ENCODE data around the gene ATG4C.

The ATG4C gene

DNA sequence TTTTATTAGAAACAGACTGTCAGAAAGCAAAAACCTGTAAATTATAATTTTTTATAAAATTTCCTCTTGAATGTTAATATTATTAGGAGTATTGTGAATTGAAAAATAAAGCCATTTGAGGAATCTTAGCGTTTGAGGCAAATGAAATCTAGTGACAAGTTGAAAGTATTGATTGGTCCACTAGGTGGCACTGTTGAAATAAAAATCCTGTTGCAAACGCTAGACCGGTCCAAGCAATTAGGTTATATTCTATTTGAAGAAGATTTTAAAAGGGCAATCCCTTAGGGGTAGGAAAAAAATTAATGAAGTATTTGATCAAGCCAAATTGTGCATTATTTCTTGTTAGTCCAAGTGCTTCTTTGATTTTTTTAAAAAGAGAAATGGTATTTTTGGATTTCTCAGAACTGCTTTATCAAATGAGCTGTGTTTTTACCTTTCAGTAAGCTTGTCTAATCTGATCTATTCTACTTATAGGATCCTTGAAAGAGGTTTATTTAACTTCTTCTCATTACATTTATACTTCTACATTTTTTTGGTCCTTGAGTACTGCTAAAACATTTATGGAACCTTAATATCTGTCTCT lies 57.7 kb downstream of the ATG4C start:
- DNase-seq (ENCODE audit: low read depth) = no peak

DNA sequence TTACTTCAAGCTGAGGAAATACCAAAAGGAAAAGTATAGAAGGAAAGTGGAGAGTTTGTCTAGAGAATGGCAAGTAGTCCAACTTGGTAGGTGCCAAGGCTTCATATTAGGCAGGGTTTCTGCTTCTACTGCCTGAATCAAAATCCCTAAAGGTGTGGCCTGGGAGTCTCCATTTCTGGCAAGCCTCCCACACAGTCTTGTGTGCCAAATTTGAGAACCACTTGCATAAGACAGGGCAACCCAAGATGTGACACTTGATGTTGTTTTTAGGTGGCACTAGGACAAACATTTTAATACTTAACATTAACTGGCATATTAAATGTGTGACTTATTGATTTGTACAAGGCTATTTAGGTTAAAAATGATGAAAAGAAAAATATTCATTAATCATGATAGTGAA lies 60.1 kb downstream of the ATG4C start:
- DNase-seq (ENCODE audit: low read depth) = no peak

DNA sequence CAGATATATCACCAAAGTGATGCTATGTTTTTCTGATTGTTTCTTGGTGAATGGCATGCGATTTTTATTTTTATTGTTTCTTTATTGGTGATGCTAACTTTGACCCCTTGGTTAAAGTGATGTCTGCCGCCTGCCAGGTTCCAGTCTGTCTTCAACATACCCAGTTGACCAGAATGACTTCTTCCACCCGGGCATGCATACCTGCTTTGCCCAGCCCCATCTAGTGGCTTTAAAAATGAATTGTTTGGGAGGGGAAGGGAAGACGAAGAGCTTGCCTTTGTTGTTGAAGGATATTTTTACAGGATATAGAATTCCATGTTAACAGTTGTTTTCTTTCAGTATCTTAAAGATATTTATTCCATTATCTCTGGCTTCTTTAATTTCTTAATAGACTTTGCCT lies 65.1 kb downstream of the ATG4C start:
- no peak for DNase-seq (ENCODE audit: low read depth)

DNA sequence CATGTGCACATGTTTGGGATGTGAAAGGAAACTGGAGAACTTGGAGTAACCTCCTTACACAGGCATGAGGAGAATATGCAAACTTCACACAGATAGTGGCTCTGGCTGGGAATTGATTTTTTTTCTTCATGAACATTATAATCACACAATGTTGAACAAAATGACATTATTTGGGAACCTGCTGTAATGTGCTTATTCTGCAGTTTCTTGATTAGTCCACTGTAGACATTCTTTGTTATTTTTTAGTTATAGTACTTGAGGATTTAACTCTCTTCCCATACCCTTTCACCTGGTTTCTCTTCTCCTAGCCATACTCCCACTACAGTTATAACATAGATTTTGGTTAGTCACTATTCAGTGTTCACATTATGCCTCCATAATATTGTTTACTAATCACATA lies 68.3 kb downstream of the ATG4C start:
- DNase-seq (ENCODE audit: low read depth) = no peak

DNA sequence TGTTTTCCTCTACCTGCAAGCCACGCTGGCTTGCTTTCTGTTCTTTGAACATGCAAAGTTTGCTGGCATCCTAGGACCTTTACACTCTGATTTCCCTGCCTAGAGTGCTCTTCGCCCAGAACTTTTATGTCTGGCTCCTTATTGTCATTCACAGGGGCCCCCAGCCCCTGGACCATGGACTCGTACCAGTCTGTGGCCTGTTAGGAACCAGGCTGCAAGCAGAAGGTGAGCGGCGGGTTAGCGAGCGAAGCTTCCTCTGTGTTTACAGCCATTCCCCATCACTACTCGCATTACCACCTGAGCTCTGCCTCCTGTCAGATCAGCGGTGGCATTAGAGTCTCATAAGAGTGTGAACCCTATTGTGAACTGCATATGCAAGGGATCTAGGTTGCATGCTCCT lies 73.0 kb downstream of the ATG4C start:
- no peak for DNase-seq (ENCODE audit: low read depth)

DNA sequence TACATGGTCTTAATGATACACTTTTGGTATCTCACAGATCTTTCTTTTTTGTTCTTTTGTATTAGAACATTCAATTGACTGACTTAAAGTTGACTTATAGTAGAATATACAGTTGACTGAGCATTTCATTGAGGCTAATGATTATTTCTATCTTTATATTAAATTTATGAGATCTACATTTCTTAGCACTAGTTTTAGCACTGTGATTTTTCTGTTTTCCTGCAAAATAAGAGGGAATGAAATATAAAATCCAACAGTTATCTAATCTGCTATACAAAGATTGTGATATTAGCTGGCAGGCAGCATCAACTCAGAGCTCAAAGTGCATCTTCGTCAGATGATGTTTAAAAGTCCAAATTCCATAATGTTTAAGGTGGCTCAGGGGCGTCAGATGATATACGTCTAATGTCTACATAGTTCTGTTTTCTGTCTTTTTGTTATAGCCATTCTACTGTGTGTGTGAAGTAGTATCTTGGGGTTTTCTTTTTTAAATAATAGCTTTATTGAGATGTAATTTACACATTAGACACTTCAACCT lies 85.4 kb downstream of the ATG4C start:
- DNase-seq (ENCODE audit: low read depth) = no peak

DNA sequence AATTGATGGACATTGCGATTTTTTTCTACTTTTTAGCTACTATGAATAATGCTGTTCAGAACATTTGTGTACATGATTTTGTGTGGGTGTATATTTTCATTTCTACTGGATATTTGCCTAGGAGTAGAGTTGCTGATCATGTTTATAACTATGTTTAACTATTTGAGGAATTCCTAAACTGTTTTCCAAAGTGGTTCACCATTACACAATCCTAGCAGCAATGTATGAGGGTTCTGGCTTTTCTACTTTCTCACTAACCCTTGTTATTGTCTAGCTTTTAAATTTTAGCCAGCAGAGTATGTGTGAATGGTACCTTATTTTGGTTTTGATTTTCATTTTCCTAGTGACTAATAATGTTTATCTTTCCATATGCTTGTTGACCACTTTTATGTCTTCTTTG lies 86.2 kb downstream of the ATG4C start:
- DNase-seq (ENCODE audit: low read depth) = no peak

DNA sequence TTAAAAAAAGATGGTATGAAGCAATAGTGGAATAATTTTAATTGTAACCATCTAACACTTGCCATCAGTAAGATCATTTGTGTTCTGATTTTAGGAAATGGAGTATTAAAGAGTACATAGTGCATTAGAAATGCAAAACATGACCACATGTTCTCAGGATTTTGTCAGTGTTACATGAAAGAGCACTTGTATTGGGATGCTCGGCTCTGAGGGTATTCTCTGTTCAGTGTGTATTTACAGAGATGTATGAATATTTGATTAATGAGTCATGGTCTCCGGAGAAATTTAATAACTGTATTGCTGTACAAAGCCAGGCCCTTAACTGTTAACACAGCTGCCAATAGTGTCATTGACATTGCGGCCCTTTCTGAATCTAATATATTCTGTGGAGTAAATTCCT lies 91.7 kb downstream of the ATG4C start:
- no peak for DNase-seq (ENCODE audit: low read depth)

DNA sequence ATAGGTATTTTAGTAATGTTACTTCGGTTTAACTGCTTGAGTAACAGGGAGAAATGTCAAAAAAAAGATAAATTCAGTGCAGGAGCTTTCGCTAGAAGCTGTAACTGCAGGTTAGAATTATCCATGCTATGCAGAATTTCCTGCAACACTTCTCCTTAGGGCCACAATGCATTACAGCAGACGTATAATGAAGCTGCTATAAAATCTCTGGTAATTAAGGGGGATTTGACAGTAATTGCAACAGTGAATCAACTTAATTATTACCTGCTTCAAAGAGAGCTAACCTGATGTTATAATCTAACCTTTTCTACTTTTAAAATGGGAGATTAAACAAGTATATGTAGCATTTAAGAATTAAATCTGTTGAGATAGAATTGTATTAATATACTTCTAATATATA lies 92.6 kb downstream of the ATG4C start:
- no peak for DNase-seq (ENCODE audit: low read depth)

DNA sequence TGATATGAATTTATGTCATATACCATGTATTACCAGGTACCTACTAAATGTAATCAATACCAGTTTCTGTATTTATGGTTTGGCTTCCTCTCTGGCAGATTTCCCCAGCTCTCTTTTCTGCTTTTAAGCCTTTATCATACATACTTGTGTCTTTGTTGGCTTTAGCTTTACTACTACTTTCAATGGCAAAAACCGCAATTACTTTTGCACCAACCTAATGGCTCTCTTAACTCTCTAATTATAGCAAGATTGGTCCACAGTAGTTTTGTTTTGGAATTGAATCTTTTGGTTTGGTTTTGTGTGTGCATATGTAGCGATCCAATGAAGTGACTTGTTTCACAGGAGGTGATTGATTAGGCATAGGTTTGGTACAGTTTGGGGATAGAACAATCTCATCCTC lies 93.6 kb downstream of the ATG4C start:
- DNase-seq (ENCODE audit: low read depth) = no peak

DNA sequence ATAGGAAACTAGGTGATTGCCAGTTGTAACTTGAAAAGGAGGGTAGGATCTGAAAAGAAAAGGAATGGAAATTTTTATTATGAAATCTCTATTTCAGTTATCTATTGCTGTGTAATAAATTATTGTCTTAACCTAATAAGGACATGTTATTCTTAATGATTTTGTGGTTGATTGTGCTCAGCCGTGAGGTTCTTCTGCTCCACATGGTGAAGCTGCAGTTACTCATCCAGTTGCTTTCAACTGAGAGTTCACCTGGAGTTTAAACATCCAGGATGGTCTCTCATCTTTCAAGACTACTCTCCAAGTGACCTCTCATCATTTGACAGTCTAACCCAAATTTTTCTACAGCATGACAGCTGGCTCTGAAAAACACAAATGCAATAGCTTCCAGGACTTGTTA lies 96.0 kb downstream of the ATG4C start:
- DNase-seq (ENCODE audit: low read depth) = no peak

DNA sequence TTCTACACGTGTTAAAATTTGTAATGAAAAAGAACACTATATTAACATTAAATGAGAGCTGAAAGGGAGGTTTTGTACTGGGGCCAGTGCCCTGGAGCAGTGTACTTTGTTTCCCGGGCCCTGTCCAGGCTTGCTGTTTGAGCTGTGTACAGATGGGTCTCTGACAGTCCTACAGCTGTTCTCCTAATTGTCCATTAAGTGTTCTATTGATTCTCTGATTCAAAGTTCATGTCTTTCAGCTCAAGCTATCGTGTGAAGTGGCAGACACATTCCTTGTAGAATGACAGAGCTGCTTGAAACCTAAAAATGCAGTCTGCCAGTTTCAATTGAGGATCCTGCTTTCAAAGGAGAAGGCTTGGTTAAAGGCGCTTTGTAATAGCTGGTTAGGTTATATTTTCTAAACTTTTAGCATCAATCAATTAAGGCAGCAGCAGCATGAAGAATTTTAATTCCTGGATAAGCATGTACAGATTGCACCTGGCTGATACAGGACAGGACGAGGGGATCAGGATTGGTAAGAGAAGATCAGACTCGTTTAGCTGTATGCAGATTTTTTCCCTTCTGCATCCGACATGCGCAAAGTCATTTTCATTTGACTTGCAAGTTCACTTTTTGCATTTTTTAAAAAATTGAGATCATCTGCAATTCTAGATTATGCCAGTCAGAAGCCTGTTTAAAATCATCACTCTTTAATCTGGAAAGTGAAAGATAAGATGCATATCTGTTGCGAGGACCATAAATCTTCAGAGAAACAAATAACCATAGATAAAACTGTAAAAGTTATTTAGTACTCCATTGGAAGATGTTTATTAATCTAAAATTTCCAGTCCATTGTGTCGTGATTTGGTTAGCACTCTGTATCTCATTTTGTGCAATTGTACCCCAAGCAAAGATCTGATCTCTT lies 98.5 kb downstream of the ATG4C start:
- no peak for DNase-seq (ENCODE audit: low read depth)

DNA sequence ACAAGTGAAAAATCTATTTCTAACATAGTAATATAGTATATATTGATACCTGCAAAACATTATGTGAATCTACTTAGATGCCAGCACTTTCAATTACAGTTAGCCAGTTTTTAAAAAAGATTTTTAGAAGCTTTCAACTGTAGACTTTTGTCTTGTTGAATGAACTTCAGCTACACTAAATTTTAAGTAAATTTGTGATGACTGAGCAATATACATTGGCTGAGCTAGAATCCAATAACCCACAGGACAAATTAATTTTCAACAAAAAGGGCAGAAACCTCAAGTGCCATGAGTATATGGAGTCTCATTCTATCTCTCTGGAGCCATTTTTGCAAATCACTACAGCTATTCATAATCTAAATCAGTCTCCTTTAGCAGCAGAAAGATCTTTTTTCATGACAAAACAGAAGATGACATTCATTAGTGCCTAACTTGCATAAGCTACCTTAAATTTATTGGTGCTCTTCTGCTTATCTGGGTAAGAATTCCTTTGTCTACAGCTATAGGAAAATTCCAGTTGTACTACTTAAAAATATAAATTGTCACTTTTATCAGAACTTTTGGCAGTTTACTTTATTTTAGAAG lies 100.3 kb downstream of the ATG4C start:
- no peak for DNase-seq (ENCODE audit: low read depth)

DNA sequence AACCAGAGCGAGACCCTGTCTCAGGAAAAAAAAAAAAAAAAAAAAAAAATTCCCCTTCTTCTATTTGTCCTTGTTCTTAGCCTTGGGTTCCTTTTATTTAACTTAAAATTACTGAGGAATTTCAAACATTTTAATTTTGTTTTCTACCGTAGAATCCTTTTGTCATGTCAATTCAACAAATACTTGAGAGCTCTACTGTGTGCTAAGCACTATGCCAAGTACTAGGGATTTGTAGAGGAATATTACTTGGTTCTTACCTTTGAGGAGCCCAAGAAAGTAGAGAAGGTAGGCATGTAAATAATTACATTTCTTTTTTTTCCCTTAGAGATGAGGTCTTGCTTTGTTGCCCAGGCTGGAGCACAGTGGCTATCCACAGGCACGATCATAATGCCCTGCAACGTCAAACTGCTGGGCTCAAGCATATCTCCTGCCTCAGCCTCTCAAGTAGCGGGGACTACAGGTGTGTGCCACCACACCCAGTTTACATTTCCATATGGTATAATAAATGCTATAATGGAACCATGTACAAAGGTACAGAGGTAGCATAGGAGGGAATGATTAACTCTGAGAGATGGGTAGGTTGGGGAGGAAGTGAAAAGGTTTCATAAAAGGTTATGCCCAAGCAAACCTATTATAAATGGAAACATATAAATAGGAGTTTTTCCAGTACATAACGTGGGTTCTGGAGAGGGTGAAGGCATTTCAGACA lies 104.0 kb downstream of the ATG4C start:
- DNase-seq (ENCODE audit: low read depth) = no peak

DNA sequence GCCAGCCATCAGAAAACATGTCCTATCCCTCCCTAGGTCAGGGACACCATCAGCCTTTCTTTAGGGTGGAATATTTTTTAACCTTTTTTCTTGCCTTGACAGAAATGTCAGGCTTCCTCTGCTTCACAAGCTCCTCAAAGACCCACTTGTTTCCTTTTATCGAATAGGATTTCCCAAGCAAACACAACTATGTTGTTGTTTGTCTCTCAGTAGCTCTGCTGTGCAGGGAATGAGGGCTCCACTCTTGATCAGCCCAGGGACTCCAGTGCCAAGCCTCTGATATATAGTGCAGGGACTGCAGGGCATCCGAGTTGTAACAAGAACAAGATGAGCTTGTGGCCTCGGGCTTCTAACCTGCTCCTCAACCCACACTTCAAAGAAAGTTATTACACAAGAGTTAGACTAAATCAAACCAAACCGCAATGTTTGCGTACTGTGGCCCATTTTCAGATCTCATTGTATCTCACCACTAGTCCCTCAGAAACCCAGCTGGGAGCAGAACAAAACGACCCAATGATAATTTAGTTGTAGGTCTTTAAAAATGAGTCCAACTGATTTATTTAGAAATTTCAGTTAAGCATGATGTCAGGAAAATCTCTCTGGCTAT lies 108.1 kb downstream of the ATG4C start:
- no peak for DNase-seq (ENCODE audit: low read depth)

DNA sequence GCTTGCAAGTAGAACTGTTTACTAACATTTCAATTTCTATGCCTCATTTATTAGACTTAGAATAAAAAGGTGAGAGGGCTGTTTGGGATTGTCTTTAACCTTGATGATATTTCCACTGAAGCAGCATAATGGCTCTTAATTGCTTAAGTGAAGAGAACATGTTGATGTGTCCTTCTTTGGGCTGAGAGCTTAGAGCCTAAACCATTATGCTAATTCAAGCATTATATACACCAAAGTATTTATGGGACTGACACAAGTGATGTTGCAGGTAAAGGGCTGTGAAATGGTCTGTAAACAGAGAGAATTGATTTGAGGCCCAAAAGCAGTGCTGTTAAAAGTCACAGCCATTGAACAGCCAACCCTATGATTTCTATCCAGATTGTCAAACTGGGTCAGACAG lies 113.9 kb downstream of the ATG4C start:
- DNase-seq (ENCODE audit: low read depth) = no peak

DNA sequence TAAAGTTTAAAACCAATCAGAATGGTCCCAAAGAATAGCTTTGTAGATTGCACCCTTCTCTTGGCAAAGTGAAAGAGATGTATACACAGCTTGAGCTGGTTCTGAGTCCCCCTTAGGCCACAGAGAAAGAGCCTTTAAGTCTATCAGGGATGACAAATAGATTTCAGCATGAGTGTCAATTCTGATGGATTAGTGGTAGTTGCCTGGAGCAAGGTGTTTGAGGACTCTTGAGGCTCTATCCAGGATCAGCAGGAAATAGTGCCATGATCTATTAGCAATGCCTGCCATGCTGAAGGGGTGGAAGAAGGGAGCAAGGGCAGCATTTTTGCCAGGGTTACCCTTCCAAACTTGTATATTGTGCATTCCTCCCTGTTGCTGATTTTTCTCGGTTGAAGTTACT lies 116.6 kb downstream of the ATG4C start:
- DNase-seq (ENCODE audit: low read depth) = no peak

DNA sequence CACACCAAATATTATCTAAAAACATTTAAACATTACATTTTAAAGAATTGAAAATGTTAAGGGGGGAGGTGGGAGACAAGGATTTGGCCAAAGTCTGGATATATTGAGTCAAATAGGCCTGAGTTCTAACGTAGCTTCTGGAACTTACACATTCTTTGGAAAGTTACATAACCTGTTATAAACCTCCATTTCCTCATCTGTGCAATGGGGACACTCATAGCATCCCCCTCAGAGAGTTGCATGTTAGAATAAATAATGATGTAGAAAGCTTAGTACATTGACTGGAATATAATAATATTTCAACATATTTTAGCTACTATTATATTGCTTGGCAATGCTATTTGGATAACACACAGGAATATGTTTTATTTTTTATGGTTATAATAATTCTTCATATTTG lies 117.7 kb downstream of the ATG4C start:
- no peak for DNase-seq (ENCODE audit: low read depth)

DNA sequence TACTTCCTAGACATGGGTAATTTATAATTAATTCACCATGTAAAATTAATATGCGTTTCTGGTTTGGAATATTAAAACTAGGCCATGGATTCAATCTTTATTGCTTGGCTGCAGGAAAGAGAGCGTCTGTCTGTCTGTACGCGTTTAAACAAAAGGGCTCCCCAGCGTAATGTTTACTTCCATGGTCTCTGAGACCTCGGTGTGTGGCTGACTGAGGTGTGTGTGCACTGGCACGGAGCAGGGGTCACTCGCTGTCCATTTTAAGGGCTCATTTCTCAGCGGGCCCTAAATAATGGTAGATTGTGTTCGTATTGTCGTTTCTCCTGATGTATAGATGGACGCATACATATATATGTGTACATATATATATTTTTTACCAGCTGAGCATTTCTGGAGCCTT lies 119.6 kb downstream of the ATG4C start:
- no peak for DNase-seq (ENCODE audit: low read depth)

DNA sequence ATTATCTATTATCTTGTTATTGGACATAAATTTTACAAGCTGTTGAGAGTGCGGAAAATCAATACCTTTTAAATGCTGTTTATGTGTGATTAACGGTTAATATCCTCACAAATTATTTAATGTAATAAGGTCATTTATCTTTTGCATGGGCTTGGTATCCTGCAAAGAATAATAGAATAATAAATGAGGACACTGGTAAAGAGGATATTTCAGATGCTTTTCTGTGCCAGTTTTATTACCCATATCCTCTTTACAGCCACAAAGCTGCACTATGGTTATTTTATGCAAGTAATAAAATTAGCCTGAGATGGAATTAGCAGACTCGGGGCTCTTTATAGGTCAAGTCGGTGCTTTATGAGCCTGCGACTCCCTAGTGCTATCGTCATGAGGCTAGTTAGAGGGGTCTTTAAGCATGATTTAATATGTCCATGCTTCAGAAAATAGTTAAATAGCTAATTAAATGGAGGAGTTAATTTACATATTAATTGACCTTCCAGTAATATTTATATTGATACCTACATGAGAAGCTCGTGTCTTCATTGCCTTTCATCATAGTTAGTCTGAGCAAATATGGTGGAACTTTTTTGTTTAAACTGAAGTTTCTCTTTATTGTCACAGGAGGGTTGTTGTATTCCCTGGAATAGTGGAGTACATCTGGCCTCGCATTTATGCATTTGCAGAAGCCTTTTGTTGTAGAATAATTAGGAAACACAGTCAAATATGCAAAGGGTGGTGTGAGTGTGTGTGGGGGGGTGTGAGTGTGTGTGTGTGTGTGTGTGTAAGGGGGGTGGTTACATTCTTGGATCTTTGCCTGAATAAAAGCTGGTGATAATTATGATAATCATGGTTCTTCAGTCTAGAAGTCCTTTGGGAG lies 120.3 kb downstream of the ATG4C start:
- no peak for DNase-seq (ENCODE audit: low read depth)

DNA sequence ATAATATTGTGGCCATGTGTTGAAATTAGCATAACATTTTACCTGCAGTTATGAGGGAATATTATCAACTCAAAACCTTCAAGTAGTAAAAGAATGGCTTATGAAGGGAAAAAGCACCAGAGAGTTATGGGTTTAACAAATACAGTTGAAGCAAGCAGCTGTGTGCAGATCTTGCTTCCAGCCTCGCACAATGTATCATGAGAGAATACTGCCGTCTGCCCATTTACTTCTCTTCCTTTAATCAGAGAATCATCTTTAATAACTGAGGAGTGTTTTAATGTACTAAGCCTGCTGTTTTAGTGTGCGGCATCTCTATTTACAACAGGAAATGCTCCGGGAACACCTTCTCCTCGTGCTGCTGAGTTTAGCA lies 120.9 kb downstream of the ATG4C start:
- DNase-seq (ENCODE audit: low read depth) = no peak

Data from stimulated activated CD8-positive, alpha-beta memory T cell treated with anti-CD3 and anti-CD28 coated beads, Interleukin-15, amount 100 ng/mL, for 1 hour (primary cell).